ENCODE measurements around the gene SMARCA2.

The SMARCA2 gene

GRCh38 chr9:2021731-2022130 is 6.6 kb downstream of the SMARCA2 start:
- H3K4me2 ChIP-seq (ENCODE audit: low read depth, low read length, poor library complexity, severe bottlenecking) = no peak overlapping the region
- H3K36me3 ChIP-seq (ENCODE audit: low read length) = no peaks in the 10 kb centered on the region
- H3K9me2 ChIP-seq (replicated peaks; ENCODE audit: insufficient read depth, low read length) = no peaks in the 10 kb centered on the region
- no peak overlapping the region for H3K27ac ChIP-seq (ENCODE audit: low read depth, low read length)
- H3K27me3 ChIP-seq (ENCODE audit: low read length) = no peaks in the 10 kb centered on the region
- H3K9ac ChIP-seq (ENCODE audit: low read length) = no peak overlapping the region
- H4K20me1 ChIP-seq (ENCODE audit: low read depth, low read length) = peaks cover 46% of the 10 kb centered on the region
- H3F3A ChIP-seq (ENCODE audit: insufficient read depth) = 0 out of 2 replicates have a peak, but pooled peaks cover 6% of the 10 kb centered on the region
- H3K4me3 ChIP-seq (ENCODE audit: insufficient read depth, low read length, poor library complexity, severe bottlenecking) = no peak overlapping the region
- peaks cover 13% of the 10 kb centered on the region for H3K79me2 ChIP-seq (ENCODE audit: insufficient read depth, low read length)
- H3K9me3 ChIP-seq (ENCODE audit: insufficient read depth, low read length) = no peaks in the 10 kb centered on the region
- TF ChIP-seq EZH2phosphoT487 (conservative IDR thresholded peaks at IDR 0.05; ENCODE audit: low read length) = no peak
- TF ChIP-seq, protein P1, sequence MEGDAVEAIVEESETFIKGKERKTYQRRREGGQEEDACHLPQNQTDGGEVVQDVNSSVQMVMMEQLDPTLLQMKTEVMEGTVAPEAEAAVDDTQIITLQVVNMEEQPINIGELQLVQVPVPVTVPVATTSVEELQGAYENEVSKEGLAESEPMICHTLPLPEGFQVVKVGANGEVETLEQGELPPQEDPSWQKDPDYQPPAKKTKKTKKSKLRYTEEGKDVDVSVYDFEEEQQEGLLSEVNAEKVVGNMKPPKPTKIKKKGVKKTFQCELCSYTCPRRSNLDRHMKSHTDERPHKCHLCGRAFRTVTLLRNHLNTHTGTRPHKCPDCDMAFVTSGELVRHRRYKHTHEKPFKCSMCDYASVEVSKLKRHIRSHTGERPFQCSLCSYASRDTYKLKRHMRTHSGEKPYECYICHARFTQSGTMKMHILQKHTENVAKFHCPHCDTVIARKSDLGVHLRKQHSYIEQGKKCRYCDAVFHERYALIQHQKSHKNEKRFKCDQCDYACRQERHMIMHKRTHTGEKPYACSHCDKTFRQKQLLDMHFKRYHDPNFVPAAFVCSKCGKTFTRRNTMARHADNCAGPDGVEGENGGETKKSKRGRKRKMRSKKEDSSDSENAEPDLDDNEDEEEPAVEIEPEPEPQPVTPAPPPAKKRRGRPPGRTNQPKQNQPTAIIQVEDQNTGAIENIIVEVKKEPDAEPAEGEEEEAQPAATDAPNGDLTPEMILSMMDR (IDR thresholded peaks at IDR 0.05; ENCODE audit: insufficient read depth, low read length, poor library complexity, severe bottlenecking) = no peak
- H2AFZ ChIP-seq (ENCODE audit: low read depth, low read length, severe bottlenecking) = no peak overlapping the region

GRCh38 chr9:2022560-2022959 is 7.4 kb downstream of the SMARCA2 start:
- no peaks in the 10 kb centered on the region for H3K36me3 ChIP-seq (ENCODE audit: low read length)
- H3K9me2 ChIP-seq (replicated peaks; ENCODE audit: insufficient read depth, low read length) = no peaks in the 10 kb centered on the region
- H3K9me3 ChIP-seq (ENCODE audit: insufficient read depth, low read length) = no peaks in the 10 kb centered on the region
- no peak overlapping the region for H3K4me2 ChIP-seq (ENCODE audit: low read depth, low read length, poor library complexity, severe bottlenecking)
- TF ChIP-seq EZH2phosphoT487 (conservative IDR thresholded peaks at IDR 0.05; ENCODE audit: low read length) = no peak
- TF ChIP-seq, protein P1 (IDR thresholded peaks at IDR 0.05; ENCODE audit: insufficient read depth, low read length, poor library complexity, severe bottlenecking) = no peak
- peaks cover 46% of the 10 kb centered on the region for H4K20me1 ChIP-seq (ENCODE audit: low read depth, low read length)
- H2AFZ ChIP-seq (ENCODE audit: low read depth, low read length, severe bottlenecking) = no peak overlapping the region
- peaks cover 17% of the 10 kb centered on the region for H3K79me2 ChIP-seq (ENCODE audit: insufficient read depth, low read length)
- 0 out of 2 replicates have a peak, but pooled peaks cover 6% of the 10 kb centered on the region for H3F3A ChIP-seq (ENCODE audit: insufficient read depth)
- H3K9ac ChIP-seq (ENCODE audit: low read length) = no peak overlapping the region
- no peak overlapping the region for H3K27ac ChIP-seq (ENCODE audit: low read depth, low read length)
- no peak overlapping the region for H3K4me3 ChIP-seq (ENCODE audit: insufficient read depth, low read length, poor library complexity, severe bottlenecking)
- H3K27me3 ChIP-seq (ENCODE audit: low read length) = no peaks in the 10 kb centered on the region

DNA sequence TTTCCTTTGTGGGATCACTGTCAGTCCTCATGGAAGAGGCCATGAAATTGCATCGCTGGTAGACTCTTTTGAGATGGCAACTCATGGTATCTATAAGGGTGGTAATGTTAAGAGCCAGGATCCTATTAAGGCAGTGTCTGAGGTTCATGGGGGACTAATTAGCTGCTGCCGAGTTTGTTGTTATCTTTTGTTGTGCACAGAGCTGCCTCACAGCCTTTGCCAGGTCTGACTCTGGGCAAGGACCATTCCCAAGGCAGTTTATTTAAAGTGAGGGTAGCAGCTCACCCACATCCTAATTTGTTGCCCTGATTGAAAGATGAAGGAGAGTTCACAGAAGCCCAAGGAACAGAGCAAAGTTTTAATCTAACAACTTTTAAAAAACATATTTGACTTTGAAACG is 7.9 kb downstream of the SMARCA2 start:
- no peak overlapping the region for H3K4me3 ChIP-seq (ENCODE audit: insufficient read depth, low read length, poor library complexity, severe bottlenecking)
- H3K79me2 ChIP-seq (ENCODE audit: insufficient read depth, low read length) = peaks cover 17% of the 10 kb centered on the region
- no peak overlapping the region for H2AFZ ChIP-seq (ENCODE audit: low read depth, low read length, severe bottlenecking)
- TF ChIP-seq EZH2phosphoT487 (conservative IDR thresholded peaks at IDR 0.05; ENCODE audit: low read length) = no peak
- TF ChIP-seq, protein P1 (IDR thresholded peaks at IDR 0.05; ENCODE audit: insufficient read depth, low read length, poor library complexity, severe bottlenecking) = no peak
- 0 out of 2 replicates have a peak, but pooled peaks cover 6% of the 10 kb centered on the region for H3F3A ChIP-seq (ENCODE audit: insufficient read depth)
- peaks cover 46% of the 10 kb centered on the region for H4K20me1 ChIP-seq (ENCODE audit: low read depth, low read length)
- no peak overlapping the region for H3K9ac ChIP-seq (ENCODE audit: low read length)
- no peak overlapping the region for H3K4me2 ChIP-seq (ENCODE audit: low read depth, low read length, poor library complexity, severe bottlenecking)
- H3K36me3 ChIP-seq (ENCODE audit: low read length) = no peaks in the 10 kb centered on the region
- no peak overlapping the region for H3K27ac ChIP-seq (ENCODE audit: low read depth, low read length)
- no peaks in the 10 kb centered on the region for H3K27me3 ChIP-seq (ENCODE audit: low read length)
- H3K9me2 ChIP-seq (replicated peaks; ENCODE audit: insufficient read depth, low read length) = no peaks in the 10 kb centered on the region
- no peaks in the 10 kb centered on the region for H3K9me3 ChIP-seq (ENCODE audit: insufficient read depth, low read length)

All from SU-DHL-6 (cell line).